Measurements from ENCODE around the gene RAMP1. TPM values are rescaled to one million over a fixed set of nuclear protein-coding genes. Genes with fewer than 3 reads are reported as not detected.
A peak's percentile ranks its signal among the peaks of the same experiment; 100 is the strongest.

The RAMP1 gene
- total RNA-seq, 5 donors from 2014 or later (not counting 1 experiment from before 2014, with no cell fraction given): 0.61 to 1.1 (median 0.95) TPM; not detected in 1

DNA sequence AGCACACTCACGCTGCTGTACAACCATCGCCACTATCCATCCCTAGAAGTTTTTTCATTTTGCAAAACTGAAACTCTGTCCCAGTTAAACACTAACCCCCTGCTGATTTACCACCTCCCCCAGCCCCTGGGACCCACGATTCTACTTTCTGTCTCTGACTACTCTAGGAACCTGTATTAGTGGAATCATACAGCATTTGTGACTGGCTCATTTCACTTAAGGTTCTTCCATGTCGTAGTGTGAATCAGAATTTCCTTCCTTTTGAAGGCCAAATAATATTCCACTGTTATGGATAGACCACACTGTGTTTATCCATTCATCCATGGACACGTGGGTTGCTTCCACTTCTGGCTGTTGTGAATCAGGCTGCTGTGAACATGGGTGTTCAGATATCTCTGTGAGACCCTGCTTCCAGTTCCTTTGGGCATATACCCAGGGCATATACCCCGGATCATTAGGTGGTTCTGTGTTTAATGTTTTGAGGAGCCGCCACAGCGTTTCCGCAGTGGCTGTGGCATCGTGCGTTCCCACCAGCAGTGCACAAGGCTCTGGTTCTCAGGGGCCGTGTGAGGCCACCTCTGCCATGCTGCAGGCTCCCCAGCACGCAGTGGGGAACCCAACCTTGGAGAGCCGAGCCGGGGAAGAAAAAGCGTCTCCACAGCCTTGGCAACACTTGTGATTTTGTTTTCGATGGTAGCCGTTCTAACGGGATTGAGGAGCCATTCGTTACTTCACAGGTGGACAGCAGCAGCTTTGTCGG is 10.1 kb downstream of the RAMP1 start:
- Histone ChIP-seq H3K27ac (ENCODE audit: low read length) (no peak overlapping the region), H3K9me3 (no peaks in the 10 kb centered on the region), H3K27me3 (replicated peaks in 1 of 2; ENCODE audit: control insufficient read depth in 2 of 2, extremely low read depth in 1 of 2, insufficient read depth in 2 of 2, low read length in 1 of 2) (peaks cover 5 to 52% of the 10 kb centered on the region in 2 experiments), H3K4me1 (ENCODE audit: control insufficient read depth in 1 of 2, extremely low read depth in 1 of 2, insufficient read depth in 2 of 2, low read length in 2 of 2) (peaks cover 0 to 14% of the 10 kb centered on the region in 2 experiments), H3K36me3 (ENCODE audit: control insufficient read depth in 2 of 2, extremely low read depth in 1 of 2, insufficient read depth in 1 of 2, low read length in 1 of 2) (no peaks in the 10 kb centered on the region), H3K4me3 (ENCODE audit: control insufficient read depth in 1 of 2, extremely low read depth in 1 of 2, low read length in 1 of 2) (no peak overlapping the region)
- ATAC-seq (replicated peaks in 1 of 4): no peak
- CTCF ChIA-PET: no interaction called here
- H3K4me1 Mint-ChIP-seq: peaks cover 14 to 22% (median 15%) of the 10 kb centered on the region in 3 donors
- WGBS (ENCODE audit: insufficient coverage): 90% methylated on average over 19 of the region's 21 CpGs
- H3K4me3 Mint-ChIP-seq: peak overlapping the region in 1 of 3 donors; percentile 20
- peaks cover 12 to 26% of the 10 kb centered on the region in 2 donors for H3K27me3 Mint-ChIP-seq
- DNase-seq: no peak
- no peak overlapping the region for H3K27ac Mint-ChIP-seq
- no peaks in the 10 kb centered on the region for H3K36me3 Mint-ChIP-seq
- POLR2A ChIA-PET: no interaction called here
- H3K9me3 Mint-ChIP-seq: no peaks in the 10 kb centered on the region

DNA sequence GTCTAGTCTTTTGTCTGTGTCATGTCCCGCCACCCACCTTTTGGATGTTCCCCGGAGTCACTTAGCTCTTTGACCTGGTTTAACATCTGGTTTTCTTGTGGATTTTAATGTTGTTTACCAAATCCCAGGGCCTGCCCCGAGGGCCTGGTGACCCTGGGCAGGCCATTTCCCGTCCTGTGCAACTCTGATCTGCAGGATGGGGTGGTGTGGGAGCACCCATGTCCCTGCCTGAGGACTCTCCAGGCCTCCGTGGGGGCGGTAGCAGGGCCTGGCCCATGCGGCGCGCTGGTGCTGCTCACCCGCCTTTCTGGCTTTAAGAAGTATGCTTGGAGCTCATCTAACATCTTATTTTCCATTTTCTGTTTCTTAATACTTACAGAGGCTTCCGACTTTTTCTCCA is 10.7 kb downstream of the RAMP1 start:
- Histone ChIP-seq H3K4me1 (ENCODE audit: control insufficient read depth in 1 of 2, extremely low read depth in 1 of 2, insufficient read depth in 2 of 2, low read length in 2 of 2) (peaks cover 0 to 14% of the 10 kb centered on the region in 2 experiments), H3K9me3 (no peaks in the 10 kb centered on the region), H3K4me3 (ENCODE audit: control insufficient read depth in 1 of 2, extremely low read depth in 1 of 2, low read length in 1 of 2) (no peak overlapping the region), H3K36me3 (ENCODE audit: control insufficient read depth in 2 of 2, extremely low read depth in 1 of 2, insufficient read depth in 1 of 2, low read length in 1 of 2) (no peaks in the 10 kb centered on the region), H3K27me3 (replicated peaks in 1 of 2; ENCODE audit: control insufficient read depth in 2 of 2, extremely low read depth in 1 of 2, insufficient read depth in 2 of 2, low read length in 1 of 2) (peaks cover 5 to 53% of the 10 kb centered on the region in 2 experiments), H3K27ac (ENCODE audit: low read length) (no peak overlapping the region)
- H3K27ac Mint-ChIP-seq: no peak overlapping the region
- ChIA-PET POLR2A (no interaction called here), CTCF (no interaction called here)
- ATAC-seq (replicated peaks in 1 of 4) (no peak), DNase-seq (no peak)
- no peaks in the 10 kb centered on the region for H3K9me3 Mint-ChIP-seq
- H3K27me3 Mint-ChIP-seq: peaks cover 12 to 21% of the 10 kb centered on the region in 2 donors
- 71% methylated on average over 3 of the region's 11 CpGs for WGBS (ENCODE audit: insufficient coverage)
- no peaks in the 10 kb centered on the region for H3K36me3 Mint-ChIP-seq
- peaks cover 14 to 22% (median 15%) of the 10 kb centered on the region in 3 donors for H3K4me1 Mint-ChIP-seq
- H3K4me3 Mint-ChIP-seq: no peak overlapping the region

DNA sequence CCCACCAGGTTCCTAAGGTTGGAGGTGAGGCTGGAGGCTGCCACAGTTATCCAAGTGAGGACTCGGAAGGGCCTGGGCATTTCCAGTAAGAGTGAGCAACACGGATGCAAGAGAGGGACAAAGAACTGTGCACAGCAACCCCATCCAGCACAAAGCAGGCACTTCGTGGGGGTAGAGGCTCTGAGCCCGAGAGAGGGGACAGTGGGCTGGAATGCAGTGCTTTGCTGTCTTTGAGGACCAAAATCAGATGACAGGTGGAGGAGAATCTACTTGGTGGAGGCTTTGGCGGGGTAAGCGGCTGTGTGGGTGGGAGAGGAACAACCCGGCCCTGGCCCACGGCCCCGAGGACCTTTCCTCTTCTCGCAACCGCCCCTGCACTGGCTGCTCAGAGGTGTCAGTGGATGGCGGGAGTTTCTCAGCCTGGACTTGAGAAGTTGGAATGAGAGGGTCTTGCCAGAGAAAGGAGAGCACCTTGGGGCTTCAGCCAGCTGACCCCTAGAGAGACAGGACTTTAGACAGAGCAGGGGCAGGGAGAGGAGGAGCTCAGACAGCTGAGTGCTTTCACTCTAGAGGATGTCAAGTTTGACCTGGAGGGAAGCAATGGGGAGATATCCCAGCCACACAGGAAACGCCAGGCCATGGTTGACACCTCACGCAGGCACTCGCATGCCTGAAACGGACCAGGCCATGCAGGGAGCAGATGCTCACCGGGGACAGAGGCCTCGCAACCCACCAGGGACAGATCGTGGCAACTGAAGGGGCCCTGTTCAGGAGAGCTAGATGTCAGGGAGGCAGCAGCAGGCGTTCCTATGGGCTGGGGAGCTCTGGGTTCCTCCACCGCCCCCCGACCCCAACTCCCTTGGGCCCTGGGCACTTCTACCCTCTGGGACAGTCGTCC is 11.6 kb downstream of the RAMP1 start:
- no peak overlapping the region for H3K4me3 Mint-ChIP-seq
- no peaks in the 10 kb centered on the region for H3K36me3 Mint-ChIP-seq
- H3K27me3 Mint-ChIP-seq: peaks cover 12 to 21% of the 10 kb centered on the region in 2 donors
- Histone ChIP-seq H3K27me3 (replicated peaks in 1 of 2; ENCODE audit: control insufficient read depth in 2 of 2, extremely low read depth in 1 of 2, insufficient read depth in 2 of 2, low read length in 1 of 2) (peaks cover 5 to 58% of the 10 kb centered on the region in 2 experiments), H3K27ac (ENCODE audit: low read length) (no peak overlapping the region), H3K4me1 (ENCODE audit: control insufficient read depth in 1 of 2, extremely low read depth in 1 of 2, insufficient read depth in 2 of 2, low read length in 2 of 2) (peaks cover 0 to 14% of the 10 kb centered on the region in 2 experiments), H3K36me3 (ENCODE audit: control insufficient read depth in 2 of 2, extremely low read depth in 1 of 2, insufficient read depth in 1 of 2, low read length in 1 of 2) (no peaks in the 10 kb centered on the region), H3K4me3 (ENCODE audit: control insufficient read depth in 1 of 2, extremely low read depth in 1 of 2, low read length in 1 of 2) (no peak overlapping the region), H3K9me3 (no peaks in the 10 kb centered on the region)
- peaks cover 14 to 22% (median 15%) of the 10 kb centered on the region in 3 donors for H3K4me1 Mint-ChIP-seq
- ChIA-PET CTCF (no interaction called here), POLR2A (no interaction called here)
- H3K9me3 Mint-ChIP-seq: no peaks in the 10 kb centered on the region
- ATAC-seq (replicated peaks in 1 of 4) (no peak), DNase-seq (no peak)
- H3K27ac Mint-ChIP-seq: no peak overlapping the region
- 71% methylated on average over 18 of the region's 23 CpGs for WGBS (ENCODE audit: insufficient coverage)

- CTCF ChIA-PET: no interaction called here
- no peak for DNase-seq
- Mint-ChIP-seq H3K36me3 (no peaks in the 10 kb centered on the region), H3K4me3 (no peak overlapping the region), H3K4me1 (peaks cover 14 to 22% (median 15%) of the 10 kb centered on the region in 3 donors), H3K9me3 (no peaks in the 10 kb centered on the region), H3K27ac (no peak overlapping the region), H3K27me3 (peaks cover 12 to 21% of the 10 kb centered on the region in 2 donors)
- Histone ChIP-seq H3K27me3 (replicated peaks in 1 of 2; ENCODE audit: control insufficient read depth in 2 of 2, extremely low read depth in 1 of 2, insufficient read depth in 2 of 2, low read length in 1 of 2) (peaks cover 5 to 60% of the 10 kb centered on the region in 2 experiments), H3K9me3 (no peaks in the 10 kb centered on the region), H3K4me3 (ENCODE audit: control insufficient read depth in 1 of 2, extremely low read depth in 1 of 2, low read length in 1 of 2) (no peak overlapping the region), H3K36me3 (ENCODE audit: control insufficient read depth in 2 of 2, extremely low read depth in 1 of 2, insufficient read depth in 1 of 2, low read length in 1 of 2) (no peaks in the 10 kb centered on the region), H3K4me1 (ENCODE audit: control insufficient read depth in 1 of 2, extremely low read depth in 1 of 2, insufficient read depth in 2 of 2, low read length in 2 of 2) (peaks cover 0 to 14% of the 10 kb centered on the region in 2 experiments), H3K27ac (ENCODE audit: low read length) (no peak overlapping the region)
- 92% methylated on average over 15 of the region's 19 CpGs for WGBS (ENCODE audit: insufficient coverage)
- POLR2A ChIA-PET: no interaction called here
- ATAC-seq (replicated peaks in 1 of 4): no peak
These were observed 12.9 kb downstream of the RAMP1 start for GRCh38 chr2:237872178-237872887.

- DNase-seq (peak in 7 of 35 experiments; percentile 7 to 32 (median 15)), ATAC-seq (replicated peaks in 1 of 4) (peak; percentile 56 to 79 (median 66))
- Histone ChIP-seq H3K4me1 (ENCODE audit: control insufficient read depth in 1 of 2, extremely low read depth in 1 of 2, insufficient read depth in 2 of 2, low read length in 2 of 2) (peaks cover 0 to 14% of the 10 kb centered on the region in 2 experiments), H3K27ac (ENCODE audit: low read length) (no peak overlapping the region), H3K36me3 (ENCODE audit: control insufficient read depth in 2 of 2, extremely low read depth in 1 of 2, insufficient read depth in 1 of 2, low read length in 1 of 2) (no peaks in the 10 kb centered on the region), H3K27me3 (replicated peaks in 1 of 2; ENCODE audit: control insufficient read depth in 2 of 2, extremely low read depth in 1 of 2, insufficient read depth in 2 of 2, low read length in 1 of 2) (peaks cover 3 to 65% of the 10 kb centered on the region in 2 experiments), H3K9me3 (no peaks in the 10 kb centered on the region), H3K4me3 (ENCODE audit: control insufficient read depth in 1 of 2, extremely low read depth in 1 of 2, low read length in 1 of 2) (no peak overlapping the region)
- Mint-ChIP-seq H3K27me3 (peaks cover 12 to 21% of the 10 kb centered on the region in 2 donors), H3K36me3 (no peaks in the 10 kb centered on the region), H3K4me3 (peak overlapping the region in 1 of 3 donors; percentile 51), H3K4me1 (peaks cover 14 to 21% (median 15%) of the 10 kb centered on the region in 3 donors), H3K9me3 (no peaks in the 10 kb centered on the region), H3K27ac (no peak overlapping the region)
- ChIA-PET POLR2A (no interaction called here), CTCF (interaction anchor here in 1 of 2 donors (0.7 kb wide), 1 partner anchor 394 kb away, joined by 3 read pairs; no protein-coding TSS in a partner anchor)
- 35% methylated on average over 7 of the region's 11 CpGs for WGBS (ENCODE audit: insufficient coverage)
These were observed 14.0 kb downstream of the RAMP1 start for GRCh38 chr2:237873421-237873831.
